Glomerular visceral epithelial cell (primary cell): ENCODE data around the gene CEP350.
A peak's percentile ranks its signal among the peaks of the same experiment; 100 is the strongest.
"Not testable (repeated sequence)": the region's sequence is repeated elsewhere in the genome, so short reads cannot be mapped to it uniquely, and the experiment has no call there.

Source experiments
- DNase-seq: peaks from one replicate; pipeline ENCODE4 v3.0.0-alpha.2; 2016; ENCODE audit errors: extremely low spot score

Gene CEP350

DNA sequence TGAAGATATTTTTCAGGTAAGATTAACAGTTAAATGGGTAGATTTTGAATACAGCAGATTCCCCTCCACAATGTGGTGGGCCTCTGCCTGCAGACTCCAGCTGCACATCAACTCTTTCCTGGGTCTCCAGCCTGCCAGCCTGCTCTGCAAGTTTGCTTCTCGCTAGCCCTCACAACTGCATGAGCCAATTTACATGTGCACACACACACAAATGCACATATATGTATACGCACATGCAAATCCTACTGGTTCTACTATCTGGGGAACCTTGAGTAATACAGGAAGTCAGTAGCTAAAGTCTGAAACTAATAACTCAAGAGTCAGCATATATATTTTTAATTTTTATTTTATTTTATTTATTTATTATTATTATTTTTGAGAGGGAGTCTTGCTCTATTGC is 165.2 kb downstream of the CEP350 start:
- no peak for DNase-seq

DNA sequence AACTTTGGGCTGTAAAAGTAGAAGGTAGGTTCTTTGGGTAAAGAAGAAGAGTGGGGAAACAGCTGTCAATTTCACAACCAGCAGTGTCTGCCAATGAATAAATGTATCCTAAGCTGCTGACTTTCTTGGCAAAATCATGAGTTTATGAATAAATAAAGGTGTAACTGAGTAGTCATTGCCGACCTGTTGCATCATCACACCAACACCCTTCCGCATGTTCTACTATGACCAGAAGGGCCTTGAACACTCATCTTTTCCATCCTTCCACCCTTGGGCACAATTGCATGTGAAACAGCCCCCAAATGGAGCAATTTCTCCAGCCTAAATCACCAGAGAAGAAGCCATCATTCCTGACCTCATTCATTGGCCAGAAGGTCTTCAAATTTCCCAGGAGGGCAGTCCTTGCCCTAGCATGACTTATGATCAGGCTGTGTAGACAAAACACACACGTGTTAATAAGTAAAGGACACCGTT is 168.9 kb downstream of the CEP350 start:
- no peak for DNase-seq

DNA sequence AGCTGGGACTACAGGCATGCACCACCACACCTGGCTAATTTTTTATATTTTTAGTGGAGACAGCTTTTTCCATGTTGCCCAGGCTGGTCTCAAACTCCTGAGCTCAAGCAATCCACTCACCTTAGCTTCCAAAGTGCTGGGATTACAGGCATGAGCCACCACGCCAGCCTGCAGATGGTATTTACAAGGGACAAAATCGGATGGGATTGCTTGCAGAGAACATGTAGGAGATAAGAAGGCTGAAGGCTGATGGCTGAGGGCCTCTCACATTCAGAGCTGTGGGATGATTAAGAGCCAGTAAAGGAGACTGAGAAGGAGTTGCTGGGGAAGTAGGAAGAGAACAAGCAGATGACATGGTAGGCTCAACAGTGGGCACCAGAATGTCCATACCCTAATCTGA is 176.0 kb downstream of the CEP350 start:
- no peak for DNase-seq

DNA sequence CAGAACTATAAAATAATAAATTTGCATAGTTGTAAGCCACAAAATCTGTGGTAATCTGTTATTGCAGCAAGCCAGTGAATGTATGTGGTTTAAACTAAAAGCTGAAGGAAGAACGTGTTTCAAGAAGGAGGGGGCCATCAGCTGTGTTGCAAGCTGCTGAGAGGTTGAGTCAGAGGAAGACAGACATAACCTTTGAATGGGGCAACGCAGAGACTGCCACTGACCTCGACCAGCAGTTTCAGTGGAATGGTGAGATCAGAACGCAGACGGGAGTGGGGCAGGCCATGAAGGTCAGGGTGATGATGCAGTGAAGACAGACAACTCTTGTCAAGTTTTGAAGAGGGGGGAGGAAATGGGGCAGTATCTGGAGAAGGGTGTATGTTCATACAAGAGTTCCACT is 176.9 kb downstream of the CEP350 start:
- DNase-seq: peak; percentile 62

DNA sequence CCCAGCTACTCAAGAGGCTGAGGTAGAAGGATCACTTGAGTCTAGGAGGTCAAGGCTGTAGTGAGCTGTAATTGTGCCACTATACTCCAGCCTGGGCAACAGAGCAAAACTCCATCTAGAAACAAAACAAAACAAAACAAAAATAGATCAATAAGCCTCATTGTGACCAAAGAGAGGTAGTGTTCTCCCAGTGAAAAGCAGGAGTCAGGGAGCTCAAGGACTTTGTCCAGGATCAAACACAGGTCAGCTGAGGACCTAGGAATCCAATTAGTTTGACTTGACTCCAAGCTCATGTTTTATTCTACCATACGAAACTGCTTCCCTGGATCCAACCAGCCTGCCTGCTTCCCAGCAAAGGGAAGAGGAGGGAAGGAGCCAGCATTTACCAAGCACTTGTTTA is 178.6 kb downstream of the CEP350 start:
- no peak for DNase-seq

DNA sequence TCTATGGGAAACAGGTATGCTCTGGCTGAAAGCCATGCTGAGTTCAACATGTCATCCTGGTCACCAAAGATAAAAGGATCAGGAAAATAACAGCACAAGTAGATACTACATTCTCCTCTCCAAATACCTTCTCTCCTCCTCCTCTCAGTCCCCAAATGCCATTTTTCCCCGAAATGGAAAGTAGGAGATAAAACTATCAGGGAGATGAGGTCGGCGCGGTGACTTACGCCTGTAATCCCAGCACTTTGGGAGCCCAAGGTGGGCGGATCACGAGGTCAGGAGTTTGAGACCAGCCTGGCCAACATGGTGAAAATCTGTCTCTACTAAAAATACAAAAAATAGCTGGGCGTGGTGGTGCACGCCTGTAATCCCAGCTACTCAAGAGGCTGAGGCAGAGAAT is 179.1 kb downstream of the CEP350 start:
- not testable (repeated sequence) for DNase-seq

DNA sequence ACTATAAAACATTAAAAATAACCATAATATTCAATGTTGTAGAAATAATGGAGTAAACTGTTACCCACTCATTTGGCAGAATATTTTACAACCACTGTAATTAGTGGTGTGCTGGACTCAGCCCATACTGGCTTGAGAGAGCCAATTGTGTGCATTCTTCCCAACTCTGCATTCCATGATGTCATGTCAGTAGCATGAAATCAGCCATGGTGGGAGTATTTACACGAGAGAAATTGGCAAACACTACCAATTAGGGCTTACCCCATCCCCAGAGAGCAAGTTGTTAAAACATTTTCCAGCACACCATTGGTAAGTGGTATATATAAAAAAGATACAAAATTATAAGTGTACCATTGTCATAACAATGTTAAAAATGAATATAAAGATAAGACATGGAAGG is 180.9 kb downstream of the CEP350 start:
- DNase-seq: no peak

DNA sequence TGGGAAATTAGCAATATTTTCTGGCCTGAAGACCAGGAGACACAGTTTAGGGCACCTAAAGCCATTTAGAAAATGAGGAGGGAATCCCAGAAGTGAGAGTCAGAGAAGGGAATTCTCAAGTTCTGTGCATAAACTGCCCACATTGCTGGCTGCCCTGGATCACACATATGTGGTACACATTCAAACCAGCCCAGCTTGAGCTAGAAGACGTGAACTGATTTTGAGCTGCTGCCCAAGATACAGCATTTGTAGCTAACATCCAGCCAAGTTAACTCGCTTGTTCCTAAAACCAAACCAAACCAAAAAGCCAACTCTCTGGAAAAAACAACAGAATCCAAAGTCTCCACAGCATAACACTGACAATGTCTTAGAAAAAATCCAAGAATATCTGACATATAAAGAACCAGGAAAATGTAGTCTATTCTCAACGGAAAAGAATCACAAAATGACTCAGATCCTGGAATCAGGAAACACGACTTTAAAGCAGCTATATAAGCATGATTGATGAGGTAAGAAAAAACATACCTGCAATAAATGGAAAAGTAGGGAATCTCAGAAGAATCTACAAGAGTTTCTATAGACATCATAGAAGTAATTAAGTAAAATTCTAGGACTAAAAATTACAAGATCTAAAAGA is 181.8 kb downstream of the CEP350 start:
- DNase-seq: no peak

DNA sequence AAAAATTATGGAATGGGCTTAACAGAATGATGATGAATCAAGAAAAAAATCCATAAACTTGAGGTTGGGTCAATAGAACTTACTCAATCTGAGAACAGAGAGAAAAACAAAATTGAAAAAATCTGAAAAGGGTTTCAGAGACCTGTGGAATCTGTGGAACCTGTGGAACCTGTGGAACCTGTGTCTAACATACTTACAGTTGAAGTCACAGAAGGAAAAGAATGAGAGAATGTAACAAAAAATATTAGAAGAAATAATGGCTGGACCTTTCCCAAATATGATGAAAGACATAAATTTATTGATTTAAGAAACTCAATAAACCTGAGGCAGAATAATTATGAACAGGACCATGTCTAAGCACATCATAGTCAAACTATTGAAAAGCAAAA is 182.4 kb downstream of the CEP350 start:
- DNase-seq: no peak

DNA sequence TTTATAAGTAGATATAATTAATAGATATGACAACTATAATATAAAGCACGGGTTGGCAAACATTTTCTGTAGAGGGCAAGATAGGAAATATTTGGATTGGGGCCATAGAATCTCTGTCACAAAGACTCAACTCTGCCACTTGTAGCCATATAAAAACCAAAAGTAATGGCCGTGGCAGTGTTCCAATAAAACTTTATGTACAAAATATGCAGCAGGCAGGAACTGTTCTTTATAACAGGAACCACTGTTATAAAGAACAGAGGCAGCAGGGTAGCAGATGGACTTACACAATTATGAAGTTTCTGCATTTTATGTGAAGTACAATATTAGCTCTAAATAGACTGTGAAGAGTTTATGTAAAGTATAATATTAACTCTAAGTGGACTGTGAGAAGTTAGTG is 183.2 kb downstream of the CEP350 start:
- no peak for DNase-seq

DNA sequence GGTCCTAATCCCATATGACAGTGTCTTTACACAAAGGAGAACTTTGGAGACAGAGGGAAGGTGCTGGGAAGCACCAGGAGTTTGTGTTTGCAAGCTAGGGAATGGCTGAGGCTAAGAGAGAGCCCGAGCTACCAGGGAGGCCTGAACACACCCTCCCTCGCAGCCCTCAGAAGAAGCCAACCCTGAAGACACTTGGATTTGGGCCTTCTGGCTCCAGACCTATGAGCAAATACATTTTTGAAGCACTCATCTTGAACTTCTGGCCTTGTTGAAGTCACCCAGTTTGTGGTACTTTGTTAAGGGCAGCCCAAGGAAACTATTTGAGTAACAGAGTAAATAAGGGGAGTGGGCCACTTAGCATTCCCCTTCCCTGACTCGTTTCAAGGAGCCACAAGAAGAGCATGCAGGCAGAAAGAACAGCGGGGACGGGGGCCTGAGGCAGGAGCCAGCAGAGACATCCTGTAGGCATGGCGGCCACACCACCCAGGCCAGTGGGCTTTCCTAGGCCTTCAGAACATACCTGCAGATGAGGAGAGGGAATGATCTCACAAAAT is 186.8 kb downstream of the CEP350 start:
- DNase-seq: no peak

DNA sequence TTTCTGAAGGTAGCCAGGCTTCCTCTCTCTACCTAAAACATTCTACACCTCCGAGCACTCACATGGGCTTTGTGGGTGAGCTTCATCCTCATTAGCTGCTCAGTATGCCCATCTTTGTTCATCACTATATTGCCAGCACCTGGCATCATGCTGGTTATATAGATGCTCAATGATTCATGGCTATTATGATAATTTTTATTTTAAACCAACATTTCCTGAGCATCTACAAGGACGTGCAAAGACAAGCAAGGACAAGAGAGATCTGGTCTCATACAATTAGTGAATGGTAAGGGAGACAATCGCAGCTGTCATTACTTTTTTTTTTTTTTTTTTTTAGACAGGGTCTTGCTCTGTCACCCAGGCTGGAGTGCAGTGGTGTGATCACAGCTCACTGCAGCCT is 188.7 kb downstream of the CEP350 start:
- no peak for DNase-seq

DNA sequence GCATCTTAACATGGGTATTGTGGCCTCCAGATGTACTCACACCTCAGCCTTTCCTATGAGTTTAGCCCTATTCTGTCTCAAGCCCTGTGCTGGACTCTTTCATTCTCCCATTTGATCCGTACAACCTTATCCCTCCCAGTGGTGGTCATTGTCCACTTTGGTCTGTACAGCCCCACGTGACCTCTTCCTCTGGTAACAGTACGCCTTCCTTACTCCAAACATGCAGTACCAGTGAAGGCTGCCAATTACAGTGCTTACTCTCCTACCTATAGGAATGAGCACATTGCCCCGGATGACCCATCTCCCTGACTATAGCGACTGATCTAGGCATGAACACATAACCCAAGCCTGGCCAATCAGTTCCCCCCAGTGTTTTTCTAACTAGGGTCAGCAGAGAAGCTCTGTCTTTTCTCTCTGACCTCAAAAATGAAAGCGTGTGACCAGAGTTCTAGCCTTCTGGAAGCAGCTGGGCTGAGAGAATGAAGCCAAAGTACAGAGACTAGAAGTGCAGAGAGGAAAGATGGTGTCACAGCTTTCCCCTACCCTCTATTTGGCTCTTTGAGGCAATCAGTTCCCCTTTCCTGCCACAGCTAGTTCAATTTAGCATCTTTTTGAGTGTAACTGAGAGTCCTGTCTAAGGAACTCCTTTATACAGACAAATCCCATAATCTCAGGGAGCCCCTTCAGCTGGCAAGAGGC is 190.2 kb downstream of the CEP350 start:
- DNase-seq: no peak

DNA sequence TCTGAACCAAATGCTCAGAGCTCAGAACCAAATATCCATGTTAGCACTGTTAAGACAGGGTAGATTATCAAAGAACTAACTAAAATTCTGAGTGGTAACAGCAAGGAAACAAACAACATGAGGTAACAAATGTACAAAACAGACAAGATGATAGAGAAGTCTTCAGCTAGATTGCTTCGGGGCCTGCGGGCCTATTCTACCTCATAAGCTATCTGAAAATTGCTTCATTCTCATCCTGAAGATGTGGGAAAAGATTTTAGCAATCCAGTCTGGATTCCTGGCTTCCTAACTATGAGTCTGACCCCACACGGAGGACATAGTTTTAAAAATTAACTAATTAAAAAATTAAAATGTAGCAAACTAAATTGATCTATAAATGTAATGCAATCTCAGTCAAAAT is 190.8 kb downstream of the CEP350 start:
- no peak for DNase-seq

DNA sequence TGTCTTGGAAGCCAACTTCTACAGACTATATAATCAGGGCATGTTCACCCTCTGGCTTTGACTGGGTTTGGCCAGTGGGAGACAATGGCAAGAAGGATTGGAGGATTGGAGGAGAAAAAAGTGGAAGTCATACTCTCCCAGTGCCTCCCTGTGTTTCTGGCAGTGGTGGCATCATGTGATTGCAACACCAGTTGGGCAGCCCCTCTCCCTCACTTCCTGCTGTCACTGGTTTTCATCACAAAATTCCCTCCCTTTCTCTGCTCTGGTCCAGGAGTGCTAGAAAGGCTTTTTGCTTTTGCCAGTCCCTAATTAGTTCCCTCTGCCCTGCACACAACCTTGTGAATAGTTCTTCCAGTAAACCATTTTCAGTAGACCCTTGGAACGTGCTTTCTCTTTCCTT is 196.4 kb downstream of the CEP350 start:
- peak; percentile 25 for DNase-seq

DNA sequence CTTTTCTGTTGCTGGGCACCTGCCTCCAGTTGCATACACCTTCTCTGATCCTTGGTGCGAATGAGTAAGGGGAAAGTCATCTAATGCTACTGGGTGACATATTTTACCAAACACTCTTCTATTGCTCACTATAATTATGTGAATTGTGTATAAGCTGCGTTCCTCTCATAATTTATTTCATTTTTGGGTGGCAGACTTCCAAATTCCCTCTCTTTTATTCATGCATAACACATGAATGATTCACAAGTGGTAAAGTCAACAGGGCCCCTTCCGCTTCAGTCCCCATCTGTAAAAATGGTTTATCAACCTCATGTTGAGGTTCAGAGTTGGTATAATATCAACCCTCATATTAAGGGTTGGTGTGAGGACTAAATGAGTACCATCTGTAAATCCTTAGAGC is 196.9 kb downstream of the CEP350 start:
- DNase-seq: peak; percentile 84

DNA sequence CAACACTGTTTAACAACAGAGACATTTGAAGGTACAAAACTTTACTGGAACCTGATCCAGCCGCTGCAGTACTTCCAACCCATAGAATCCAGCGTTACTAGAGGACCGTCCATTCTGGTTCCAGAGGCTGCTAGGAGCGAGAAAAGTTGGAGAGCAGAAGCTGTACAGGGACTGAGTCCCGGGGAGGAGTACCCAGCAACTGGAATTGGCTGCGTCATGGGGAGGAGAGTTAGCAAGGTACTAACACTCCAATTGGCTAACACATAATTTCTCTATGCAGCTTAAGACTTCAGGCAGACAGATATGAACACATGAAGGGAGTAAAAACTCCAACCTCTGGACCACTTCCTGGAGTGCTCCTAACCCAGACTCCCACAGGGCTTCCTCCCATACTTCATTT is 198.0 kb downstream of the CEP350 start:
- no peak for DNase-seq

DNA sequence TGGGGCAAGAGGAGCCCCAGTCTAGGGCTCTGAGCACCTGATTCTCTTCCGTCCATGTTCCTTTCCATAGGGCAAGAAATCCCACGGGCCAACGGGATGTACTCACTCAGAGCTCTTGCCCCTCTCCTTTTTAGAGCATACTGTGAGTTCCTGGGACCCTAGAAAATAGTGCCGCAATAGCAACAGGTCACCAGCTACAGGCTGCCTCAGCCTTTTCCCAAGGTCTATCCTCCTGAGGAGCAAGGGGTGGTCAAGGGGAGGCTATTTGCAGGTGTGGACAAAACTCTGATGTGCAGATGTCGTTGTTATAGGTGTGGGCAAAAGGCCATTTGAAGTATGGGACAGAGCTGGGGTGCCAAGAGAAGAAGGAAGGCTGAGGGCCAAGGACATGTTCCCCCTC is 198.4 kb downstream of the CEP350 start:
- no peak for DNase-seq

DNA sequence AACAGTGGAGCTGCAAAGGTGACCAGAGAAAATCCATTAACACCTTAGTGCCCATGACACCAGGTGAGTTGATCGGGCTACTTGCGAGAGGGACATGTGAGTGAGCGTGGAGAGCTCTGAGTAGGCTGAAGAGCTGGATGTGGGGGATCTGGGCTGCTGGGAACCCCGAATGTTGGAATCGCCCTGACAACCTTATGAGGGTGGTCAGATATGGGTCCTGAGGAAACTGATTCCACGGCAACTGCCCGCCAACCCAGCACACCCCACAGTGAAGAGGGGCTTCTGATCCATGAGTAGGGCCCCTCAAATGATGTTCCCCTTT is 199.4 kb downstream of the CEP350 start:
- no peak for DNase-seq

DNA sequence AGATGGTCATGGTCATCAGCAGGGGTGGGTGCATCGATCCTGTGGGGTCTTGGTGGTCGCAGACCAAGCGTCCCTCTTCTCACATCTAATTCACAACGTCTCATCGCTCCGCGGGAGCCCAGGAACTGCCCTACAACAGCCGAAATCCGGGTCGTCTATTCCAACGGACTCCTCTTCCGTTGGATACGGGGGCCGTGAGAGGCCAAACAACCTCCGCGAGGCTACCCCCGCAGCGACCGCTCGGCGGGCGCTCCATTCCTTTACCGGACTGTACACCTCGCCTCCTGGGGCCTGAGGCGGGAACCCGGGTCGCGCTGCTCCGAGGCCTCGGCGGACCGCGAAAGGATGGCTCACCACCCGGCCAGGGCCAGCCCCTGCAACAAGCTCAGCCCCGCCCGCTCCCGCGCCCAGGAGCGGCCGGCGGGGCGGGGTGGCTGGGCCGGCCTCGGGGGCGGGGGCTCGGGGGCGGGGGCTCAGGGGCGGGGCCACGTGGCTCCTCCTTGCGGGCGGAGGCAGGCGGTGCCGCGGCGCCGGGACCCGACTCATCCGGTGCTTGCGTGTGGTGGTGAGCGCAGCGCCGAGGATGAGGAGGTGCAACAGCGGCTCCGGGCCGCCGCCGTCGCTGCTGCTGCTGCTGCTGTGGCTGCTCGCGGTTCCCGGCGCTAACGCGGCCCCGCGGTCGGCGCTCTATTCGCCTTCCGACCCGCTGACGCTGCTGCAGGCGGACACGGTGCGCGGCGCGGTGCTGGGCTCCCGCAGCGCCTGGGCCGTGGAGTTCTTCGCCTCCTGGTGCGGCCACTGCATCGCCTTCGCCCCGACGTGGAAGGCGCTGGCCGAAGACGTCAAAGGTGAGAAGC is 199.9 kb downstream of the CEP350 start, which contains the start of gene QSOX1:
QSOX1 (plus strand) TSS at position 545 of the 857 bp plus-strand sequence; CDS start at position 584, 39 bp downstream.
- DNase-seq: peak; percentile 94

DNA sequence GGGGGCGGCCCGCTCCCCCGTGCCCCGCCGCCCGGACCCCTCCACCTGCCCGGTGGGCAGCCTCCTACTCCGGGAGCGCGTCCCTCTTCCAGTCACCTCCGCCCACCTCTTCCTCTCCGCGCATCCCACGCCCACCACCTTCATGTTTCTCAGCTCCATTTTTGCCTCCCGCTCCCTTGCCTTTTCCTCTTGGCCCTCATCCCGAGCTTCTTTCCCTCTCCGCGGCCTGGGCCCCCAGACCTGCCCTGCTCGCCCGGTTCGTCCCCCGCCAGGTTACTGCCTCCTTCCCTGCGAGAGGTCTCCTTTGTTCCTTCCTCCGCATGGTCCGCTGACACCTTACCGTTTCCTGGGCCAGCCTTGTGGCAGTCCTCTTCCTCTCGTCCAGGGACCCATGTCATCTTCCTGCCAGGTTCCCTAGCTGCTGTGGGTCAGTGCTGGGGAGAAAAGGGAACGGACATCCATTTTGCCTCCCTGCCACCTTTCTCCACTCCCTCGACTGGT is 200.6 kb downstream of the CEP350 start:
- DNase-seq: peak; percentile 36

DNA sequence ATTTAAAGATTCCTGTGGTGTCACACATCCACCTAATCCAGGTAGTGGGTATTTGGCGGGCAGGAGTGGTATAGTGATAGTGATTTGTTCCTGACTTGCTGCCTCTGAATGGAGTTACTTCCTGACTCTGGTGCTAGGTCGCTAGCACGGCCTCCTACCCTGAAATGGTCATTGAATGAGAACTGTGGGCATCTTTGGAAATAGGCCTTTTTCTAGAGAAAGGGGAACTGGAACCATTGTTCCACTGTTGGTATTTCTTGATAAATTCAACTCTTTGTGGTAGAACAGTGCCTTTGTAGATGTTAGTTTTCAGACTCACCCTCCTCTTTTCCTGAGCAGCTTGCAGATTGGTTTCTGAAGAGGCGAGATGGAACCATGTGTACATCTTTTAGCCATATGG is 201.6 kb downstream of the CEP350 start:
- no peak for DNase-seq
